UCSD-AML1 (cell line): ENCODE results near the gene ZNF414.

Source experiments
- DNase-seq: peaks from one replicate; lab custom pipeline; 2025; ENCODE audit not compliant: unreplicated experiment; lab: John Stamatoyannopoulos, UW

The ZNF414 gene

DNA sequence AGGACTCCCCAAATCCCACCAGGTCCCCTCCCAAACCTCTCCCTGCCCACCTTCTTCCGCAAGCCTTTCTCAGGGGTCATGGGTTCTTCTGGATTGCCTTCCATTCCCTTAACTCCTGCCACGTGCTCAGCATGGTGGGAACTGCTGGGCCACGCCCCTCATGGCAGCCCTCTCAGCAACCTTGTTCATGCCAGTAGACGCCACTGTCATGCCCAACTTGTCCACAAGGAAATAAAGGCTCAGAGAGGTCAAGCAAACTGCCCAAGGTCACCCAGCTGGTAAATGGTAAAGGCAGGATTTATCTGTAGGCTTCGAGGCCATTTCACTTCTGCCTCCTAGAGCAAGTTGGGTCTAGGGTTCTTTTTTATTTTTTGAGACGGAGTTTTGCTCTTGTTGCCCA, 22.4 kb downstream of the ZNF414 start:
- no peak for DNase-seq

DNA sequence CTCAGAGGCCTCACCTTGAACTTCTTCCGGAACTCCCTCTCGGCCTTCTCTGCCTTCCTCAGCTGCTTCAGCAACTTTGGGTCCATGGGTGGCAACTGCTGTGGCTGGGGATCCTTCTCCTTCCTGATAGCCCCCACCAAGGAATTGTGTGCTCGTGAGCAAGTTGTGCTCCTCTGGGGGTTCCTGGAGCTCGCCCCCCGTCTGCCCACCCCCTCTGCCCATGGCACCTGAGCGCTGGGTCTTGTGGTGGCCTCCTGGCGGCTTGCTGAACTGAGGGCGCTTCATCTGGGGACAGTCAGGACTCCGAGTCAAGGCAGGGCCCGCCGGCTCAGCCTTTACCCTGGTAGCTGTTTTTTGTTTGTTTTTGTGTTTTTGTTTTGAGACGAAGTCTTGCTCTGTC, 23.1 kb downstream of the ZNF414 start:
- no peak for DNase-seq

DNA sequence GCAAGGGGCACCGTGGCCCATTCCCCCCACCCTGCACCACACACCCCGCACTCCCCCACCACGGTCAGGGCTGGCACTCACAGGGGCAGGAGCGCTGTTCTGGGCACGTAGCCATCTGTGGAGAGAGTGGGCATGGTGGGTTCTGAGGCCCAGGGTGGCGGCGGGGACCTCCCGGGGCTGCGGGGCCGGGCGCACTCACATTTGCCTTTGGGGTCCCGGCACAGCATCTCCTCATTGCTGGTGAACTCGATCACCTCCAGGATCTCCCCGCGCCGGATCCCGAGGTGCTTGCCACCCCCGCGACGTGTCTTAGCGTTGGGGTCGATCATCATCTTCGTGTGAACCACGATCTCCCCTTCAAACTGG, 23.6 kb downstream of the ZNF414 start:
- no peak for DNase-seq

DNA sequence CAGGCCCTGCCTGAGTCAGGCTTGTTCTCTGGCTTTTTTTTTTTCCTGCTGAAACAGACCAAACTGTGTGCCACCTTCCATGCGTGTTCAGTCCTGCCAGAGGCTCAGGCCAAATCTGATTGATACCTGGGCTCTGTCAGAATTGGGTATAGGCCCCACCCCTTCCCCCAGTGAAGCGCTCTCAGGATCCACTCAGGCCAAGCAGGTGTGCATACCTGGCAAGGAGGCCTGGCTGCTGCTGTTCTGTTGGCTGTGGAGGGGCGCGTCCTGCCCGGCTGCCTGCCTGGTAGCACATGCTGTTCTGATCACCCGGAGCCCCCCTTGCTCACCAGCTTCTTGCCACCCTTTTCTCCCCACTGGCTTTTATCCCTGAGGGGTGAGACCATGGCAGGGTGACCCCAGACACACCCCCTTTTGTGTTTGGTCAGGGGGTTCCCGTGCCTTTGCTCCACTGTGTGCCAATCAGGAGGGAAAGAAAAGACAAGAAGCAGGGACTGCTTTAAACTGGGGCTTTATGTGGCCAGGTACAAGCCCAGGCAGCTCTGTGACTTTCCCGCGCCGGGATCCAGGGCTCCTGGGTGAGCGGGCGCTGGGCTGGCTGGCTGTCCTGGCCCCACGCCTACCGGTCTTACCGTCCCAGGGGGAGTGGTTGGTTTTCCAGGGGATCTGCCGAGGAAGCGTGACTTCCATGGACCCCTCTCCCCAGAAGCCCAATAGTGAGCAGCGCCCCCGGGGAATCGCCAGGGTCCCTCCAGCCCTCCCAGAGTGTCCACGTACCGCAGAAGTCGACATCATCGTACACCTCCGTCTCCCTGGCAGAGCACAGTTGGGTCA, 24.2 kb downstream of the ZNF414 start:
- no peak for DNase-seq

DNA sequence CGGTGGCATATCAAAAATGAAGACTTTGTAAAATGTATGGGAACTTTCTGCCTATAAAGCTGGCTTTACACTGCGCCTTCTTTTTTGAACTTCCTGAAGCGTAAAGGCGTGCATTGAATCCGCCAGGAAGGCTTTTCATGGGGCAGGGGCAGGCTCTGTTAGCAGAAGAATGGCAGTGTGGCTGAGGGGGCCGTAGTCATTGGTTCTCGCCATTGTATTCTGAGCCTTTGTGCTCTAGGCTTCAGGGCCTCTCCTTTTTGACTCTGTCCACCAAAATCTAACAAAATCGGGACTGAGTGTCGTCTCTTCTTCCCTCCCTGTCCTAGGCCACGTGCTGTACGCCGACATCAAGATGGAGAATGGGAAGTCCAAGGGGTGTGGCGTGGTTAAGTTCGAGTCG, 25.6 kb downstream of the ZNF414 start:
- DNase-seq = no peak

DNA sequence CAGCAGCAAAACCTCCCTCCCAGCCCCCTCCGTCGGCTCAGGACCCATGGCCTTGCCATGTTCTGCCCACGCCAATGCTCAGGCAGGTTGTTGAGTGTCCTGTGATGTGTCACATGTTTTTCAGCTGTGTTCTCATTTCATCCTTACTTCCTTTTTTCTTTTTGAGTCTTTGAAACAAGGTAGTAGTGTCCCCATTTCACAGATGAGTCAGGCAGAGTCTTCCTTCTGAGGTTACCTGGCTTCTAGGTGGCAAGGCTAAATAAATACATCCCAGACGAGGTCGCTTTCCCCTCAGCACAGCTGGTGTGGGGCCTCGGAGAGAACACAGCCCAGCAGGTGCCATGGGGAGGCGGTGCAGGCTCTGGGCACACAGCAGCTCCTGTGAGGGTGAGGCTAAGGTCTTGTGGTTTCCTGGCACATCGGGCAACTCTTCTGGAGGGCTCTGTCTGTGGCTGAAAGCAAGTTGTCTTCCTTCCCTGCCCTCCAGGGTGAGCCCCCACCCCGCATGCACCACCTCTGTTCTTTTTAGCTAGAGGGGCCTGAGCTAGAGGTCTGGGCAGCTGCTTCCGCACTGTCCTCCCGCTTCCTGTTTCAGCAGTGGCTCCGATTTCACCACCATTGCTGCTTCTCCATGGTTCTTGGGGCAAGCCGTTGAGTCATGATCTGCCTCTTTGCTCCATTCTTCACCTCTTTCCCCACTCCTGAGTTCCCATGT, 26.7 kb downstream of the ZNF414 start:
- DNase-seq = peak; percentile 81

DNA sequence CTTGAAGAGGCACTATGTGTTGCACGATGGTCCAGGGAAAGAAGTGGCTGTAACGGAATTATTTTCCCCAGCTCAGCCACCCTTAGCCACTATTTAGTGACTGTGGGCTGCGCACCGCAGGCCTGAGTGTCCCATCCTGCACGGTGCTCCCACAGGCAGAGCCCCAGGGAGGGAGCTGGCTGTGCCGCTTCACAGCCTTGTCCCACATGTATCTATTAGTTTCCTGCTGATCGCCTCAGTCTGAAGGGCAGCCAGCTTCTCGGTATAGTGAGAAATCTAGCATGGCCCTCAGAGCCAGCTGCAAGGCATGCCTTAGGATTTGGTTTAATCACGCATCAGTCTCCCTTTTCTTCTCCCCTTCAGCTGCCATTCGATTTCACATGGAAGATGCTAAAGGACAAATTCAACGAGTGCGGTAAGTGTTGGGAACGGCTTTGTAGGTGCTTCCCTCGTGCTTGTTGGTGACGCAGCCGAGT, 27.3 kb downstream of the ZNF414 start:
- DNase-seq = no peak

DNA sequence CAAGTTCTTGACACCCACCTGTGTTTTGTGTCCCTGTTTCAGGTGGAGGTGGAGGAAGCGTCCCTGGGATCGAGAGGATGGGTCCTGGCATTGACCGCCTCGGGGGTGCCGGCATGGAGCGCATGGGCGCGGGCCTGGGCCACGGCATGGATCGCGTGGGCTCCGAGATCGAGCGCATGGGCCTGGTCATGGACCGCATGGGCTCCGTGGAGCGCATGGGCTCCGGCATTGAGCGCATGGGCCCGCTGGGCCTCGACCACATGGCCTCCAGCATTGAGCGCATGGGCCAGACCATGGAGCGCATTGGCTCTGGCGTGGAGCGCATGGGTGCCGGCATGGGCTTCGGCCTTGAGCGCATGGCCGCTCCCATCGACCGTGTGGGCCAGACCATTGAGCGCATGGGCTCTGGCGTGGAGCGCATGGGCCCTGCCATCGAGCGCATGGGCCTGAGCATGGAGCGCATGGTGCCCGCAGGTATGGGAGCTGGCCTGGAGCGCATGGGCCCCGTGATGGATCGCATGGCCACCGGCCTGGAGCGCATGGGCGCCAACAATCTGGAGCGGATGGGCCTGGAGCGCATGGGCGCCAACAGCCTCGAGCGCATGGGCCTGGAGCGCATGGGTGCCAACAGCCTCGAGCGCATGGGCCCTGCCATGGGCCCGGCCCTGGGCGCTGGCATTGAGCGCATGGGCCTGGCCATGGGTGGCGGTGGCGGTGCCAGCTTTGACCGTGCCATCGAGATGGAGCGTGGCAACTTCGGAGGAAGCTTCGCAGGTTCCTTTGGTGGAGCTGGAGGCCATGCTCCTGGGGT, 28.2 kb downstream of the ZNF414 start:
- no peak for DNase-seq

DNA sequence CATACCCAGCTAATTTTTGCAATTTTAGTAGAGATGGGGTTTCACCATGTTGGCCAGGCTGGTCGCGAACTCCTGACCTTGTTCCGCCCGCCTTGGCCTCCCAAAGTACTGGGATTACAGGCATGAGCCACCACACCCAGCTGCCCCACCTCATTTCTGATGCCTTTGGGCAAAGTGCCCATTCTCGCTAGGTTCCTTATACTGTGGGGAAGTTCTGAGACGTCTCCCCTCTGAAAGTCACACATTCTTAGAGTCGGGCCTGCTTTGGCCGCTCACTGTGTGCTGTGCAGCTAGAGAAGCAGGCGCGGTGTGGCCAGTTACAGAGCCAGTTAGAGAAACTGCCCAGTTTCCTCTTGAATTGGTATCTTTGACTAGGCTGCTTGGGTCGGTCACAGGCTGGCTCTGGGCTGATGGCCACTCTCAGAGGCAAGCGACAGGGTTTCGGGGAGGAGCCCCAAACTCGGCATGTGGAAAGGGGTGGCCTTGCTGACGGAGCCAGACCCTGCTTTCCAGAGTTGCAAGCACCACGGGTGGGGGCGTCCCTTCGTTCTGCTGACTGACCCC, 29.6 kb downstream of the ZNF414 start:
- no peak for DNase-seq

DNA sequence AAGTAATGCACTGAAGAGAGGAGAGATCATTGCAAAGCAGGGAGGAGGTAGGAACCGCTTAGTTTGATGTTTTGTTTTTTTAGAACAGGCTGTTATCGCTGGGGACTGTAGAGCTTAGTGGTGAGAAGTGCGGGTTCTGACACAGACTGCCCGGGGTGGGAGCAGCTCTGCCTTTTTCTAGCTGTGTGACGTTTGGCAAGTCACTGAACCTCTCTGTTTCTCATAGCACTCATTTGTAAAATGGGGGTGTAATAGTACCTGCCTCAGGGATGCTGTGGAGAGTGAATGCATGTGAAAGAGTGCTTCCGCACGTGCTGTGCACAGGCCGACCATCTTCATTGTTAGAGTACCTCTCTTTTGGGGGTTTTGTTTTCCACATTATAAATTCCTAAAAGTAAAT, 30.8 kb downstream of the ZNF414 start:
- no peak for DNase-seq

DNA sequence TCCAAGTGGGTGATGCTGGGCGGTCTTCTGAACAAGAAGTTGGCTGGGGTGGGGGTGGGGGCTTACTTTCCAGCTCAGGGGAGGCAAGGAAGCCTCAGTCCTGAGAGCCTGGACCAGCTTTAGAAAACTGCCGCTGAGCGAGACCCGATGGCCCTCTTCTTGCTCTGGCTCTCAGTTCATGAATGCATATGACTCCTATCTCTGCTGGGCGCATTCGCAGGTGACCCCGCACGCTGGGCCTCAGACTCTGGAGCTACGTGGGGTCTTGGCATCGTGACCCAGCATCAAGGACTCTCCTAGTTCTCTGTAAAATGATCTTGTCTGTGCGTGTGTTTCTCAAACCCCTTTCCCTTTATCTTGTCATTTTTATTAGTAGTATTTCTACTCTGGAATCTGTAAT, 31.3 kb downstream of the ZNF414 start:
- no peak for DNase-seq

DNA sequence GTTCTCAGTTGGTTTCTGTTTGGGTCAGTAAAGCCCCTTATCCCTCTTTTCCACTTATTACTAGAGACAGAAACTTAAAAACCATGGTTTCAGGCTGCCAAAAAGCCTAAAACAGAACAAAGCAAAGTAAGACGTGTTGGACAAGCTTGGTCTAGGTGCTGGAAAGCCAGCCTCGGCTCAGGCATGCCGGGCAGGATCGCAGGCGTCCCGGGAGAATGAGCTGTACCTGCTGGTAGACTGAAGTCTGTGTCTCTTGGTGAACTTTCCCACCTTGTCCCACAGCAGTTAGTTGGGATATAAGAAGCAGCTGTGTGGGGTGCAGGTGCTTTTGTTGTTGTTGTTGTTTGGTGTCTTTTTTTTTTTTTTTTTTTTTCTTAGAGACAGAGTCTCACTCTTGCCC, 32.4 kb downstream of the ZNF414 start:
- DNase-seq = no peak

DNA sequence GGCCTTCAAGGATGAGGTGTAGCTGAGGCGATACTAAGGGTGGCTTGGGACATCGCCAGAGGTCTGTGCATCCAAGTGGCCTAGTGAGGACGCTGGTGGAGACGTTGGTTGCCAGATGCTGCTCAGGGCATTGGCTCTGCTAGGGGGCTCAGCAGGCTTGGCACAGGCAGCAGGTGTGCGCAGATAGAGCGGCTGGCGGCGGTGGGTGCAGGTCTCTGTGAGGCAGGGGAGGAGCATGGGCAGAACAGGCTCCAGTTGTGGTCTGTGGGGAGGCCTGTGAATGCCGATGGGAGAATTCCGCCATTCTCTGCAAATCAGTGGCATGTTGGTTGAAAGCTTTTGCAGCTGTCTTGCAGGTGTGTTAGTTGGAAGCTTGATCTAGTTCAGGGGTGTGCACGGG, 32.8 kb downstream of the ZNF414 start:
- DNase-seq = no peak

DNA sequence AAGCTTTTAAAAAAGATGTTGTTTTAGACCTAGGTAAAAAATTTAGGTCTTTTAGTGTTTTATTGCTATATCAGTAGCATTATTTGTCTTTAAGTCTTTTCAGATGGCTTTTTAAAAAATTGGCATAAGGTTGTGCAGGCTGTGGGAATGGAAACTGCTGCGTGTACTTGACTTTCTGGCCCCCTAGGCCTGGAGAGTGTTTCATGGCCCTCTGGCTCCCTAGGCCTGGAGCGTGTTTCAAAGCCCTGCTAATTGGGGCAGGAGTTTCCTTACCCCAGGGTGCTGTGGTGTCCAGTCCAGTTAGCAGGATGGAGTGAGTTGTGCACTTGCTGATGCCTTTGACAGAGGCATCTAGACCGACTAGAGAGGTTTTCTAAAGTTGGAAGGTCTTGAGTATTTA, 35.4 kb downstream of the ZNF414 start:
- no peak for DNase-seq

DNA sequence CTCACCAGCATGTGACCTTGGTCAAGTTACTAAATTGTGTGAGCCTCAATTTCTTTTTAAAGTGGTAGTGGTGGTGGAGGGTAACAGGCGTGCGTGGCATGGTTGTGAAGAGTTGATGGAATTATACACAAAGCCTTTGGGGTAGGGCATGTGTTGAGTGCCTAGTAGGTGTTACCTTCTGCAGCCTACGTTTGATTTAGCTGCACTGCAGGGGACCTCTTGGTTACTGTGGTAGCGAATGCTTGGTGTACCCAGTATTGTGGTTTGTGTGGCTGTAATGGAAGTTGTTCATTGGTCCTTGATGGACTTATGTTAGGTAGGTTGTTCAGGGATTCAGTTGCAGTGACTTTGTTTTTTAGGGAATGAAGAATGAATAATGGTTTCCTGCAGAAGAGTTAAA, 36.1 kb downstream of the ZNF414 start:
- DNase-seq = no peak

DNA sequence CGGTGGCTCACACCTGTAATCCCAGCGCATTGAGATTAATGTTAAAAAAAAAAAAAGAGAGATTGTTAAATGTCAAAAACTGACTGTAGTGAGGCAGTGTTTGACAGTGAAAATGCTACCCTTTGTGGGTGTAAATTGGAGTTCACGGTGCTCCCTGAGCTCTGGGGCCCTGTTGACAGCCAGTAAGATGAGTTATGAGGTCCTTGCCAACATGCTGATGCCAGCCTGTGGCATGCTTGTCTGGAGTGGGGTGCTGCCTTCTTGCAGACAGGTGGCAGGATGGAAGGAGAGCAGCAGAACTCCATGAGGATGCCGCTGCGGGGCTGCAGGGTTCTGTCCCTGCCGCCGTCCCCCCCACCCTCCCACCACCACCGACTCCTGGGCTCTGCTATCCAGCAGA, 37.4 kb downstream of the ZNF414 start:
- DNase-seq = no peak

DNA sequence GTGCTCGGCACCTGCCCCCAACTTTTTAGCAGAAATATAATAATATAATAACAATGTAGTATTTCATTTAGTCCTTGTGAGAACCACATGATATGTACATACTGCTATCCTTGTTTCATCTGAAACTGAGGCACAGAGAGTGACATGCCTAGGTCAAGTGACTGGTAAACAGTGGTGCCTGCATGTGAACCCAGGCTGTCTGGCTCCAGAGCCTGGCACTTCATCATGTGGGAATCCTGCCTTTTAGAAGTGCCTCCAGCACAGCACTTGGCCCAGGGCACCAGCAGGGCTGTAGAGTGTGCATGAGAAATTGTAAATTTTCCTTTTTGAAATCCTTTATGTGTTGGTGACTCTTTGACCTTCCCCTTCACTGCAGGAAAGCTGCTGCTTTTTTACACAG, 39.0 kb downstream of the ZNF414 start:
- DNase-seq = no peak

DNA sequence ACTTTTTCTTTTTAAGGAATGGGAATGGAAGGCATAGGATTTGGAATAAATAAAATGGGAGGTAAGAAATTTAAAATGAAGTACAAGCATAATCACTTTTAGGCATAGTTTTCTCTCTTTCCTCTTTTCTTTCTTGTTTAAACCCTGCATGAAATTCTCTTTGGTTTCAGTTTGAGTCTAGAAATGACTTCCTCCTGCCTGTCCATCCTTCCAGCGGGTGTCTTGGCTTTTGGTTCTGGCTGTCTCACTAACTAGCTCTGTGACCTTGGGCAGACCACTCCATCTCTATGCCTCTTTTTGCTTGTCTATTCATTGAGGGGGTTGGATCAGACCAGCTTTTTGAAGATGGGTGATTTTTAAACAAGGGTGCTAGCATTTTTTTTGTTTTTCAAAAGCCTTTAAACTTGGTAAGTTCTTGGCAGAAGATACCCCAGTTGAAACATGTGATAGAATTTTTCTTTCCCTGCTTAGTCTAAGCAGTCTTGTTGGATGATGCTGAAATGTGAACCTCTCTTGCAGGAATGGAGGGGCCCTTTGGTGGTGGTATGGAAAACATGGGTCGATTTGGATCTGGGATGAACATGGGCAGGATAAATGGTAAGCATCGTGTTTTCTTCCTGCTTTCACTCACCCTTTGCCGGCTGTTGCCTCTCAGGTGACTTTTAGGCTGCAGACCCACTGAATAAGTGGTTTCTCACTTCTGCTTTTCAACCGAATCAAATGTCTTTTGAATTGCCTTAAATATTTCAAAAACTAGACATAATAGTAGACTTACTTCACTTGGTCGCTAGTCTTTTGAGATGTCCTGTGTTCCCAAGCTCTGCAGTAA, 40.1 kb downstream of the ZNF414 start:
- DNase-seq = no peak

DNA sequence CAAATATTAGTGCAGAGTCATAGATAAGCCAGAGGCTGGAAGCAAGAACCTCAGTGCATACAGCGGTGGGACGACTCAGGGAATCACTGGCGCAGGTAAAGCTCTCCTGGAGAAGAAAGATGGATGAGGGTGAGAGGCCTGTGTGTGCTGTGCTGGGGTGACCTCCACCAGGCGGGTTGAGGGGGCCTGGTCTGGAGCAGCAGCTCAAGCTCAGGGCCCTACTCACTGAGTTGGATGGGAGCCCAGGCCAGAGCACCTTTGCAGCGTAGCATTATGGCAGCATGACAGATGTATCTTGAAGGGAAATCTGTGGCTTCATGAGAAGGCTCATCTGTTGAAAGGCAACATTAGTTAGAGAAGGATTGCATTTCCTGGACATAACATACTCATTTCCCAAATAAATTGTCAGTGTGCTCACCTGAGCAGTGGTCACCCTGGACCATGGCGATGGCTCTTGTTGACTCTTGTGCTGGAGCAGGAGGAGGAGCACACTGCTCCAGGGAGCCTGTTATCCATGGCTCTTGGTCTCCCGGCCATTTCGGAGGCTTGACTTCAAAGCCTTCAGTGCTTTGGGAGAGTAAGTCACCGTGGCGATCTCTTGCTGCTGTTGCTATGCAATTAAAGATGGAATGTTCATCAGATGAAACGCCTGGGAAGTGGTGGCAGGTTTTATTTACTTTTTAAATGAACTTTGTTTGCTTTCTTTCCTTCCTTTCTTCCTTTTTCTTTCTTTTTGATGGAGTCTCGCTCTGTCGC, 44.2 kb downstream of the ZNF414 start:
- no peak for DNase-seq
